Keratinocyte (primary cell): ENCODE results near the gene LRRC27. TPM values are rescaled to one million over a fixed set of nuclear protein-coding genes. Genes with fewer than 3 reads are reported as not detected.

ENCODE experiments used
- DNase-seq: peaks from one replicate; pipeline ENCODE4 v3.0.0-alpha.2; 2011; ENCODE audit warnings: low read depth, missing footprints, low spot score
- FAIRE-seq: peaks from 2 replicates; lab custom pipeline; 2011; peaks lifted over from hg19 to GRCh38; lab: Jason Lieb, UNC
- H2AFZ ChIP-seq: 2 replicates; pipeline ENCODE4 v1.6.0; 2012; ENCODE audit warnings: low read length, control low read depth, inconsistent platforms; ENCODE audit not compliant: control insufficient read depth
- H3K27ac ChIP-seq: 2 replicates; pipeline ENCODE4 v1.5.1; 2011; ENCODE audit warnings: low read length; ENCODE audit not compliant: control insufficient read depth, insufficient read depth
- H3K27me3 ChIP-seq: 3 replicates; pipeline ENCODE4 v1.6.0; 2011; ENCODE audit warnings: low read length; ENCODE audit not compliant: control insufficient read depth, insufficient read depth; ENCODE audit errors: extremely low read depth
- H3K36me3 ChIP-seq, 2 experiments: 2 replicates in 1 of 2; 3 replicates in 1 of 2; pipeline ENCODE4 v1.5.1; 2011; ENCODE audit warnings: low read length in 2 of 2, mild to moderate bottlenecking in 1 of 2; ENCODE audit not compliant: control insufficient read depth in 2 of 2, insufficient read depth in 2 of 2; ENCODE audit errors: extremely low read depth in 1 of 2
- H3K4me1 ChIP-seq: 3 replicates; pipeline ENCODE4 v1.5.1; 2011; ENCODE audit warnings: low read length; ENCODE audit not compliant: control insufficient read depth, insufficient read depth; ENCODE audit errors: extremely low read depth
- H3K4me2 ChIP-seq: 3 replicates; pipeline ENCODE4 v1.6.0; 2011; ENCODE audit warnings: low read depth, low read length; ENCODE audit not compliant: control insufficient read depth, insufficient read depth; ENCODE audit errors: extremely low read depth
- H3K4me3 ChIP-seq, 3 experiments: fragments of 200-600 bp in 1 of 3; sonication (generic) in 1 of 3; 2 replicates in 2 of 3; 3 replicates in 1 of 3; pipeline ENCODE4 v1.5.1; 2011 to 2016; ENCODE audit warnings: low read length in 3 of 3, mild to moderate bottlenecking in 3 of 3, control low read depth in 2 of 3, inconsistent platforms in 1 of 3, low read depth in 1 of 3, mixed read lengths in 1 of 3, mixed run types in 1 of 3, moderate library complexity in 1 of 3; ENCODE audit not compliant: control insufficient read depth in 2 of 3, insufficient read depth in 2 of 3; ENCODE audit errors: extremely low read depth in 1 of 3
- H3K79me2 ChIP-seq: 2 replicates; pipeline ENCODE4 v1.6.0; 2012; ENCODE audit warnings: low read length; ENCODE audit not compliant: control insufficient read depth, insufficient read depth
- H3K9ac ChIP-seq: 3 replicates; pipeline ENCODE4 v1.6.0; 2011; ENCODE audit warnings: low read length; ENCODE audit not compliant: control insufficient read depth, insufficient read depth; ENCODE audit errors: extremely low read depth
- H3K9me1 ChIP-seq: 3 replicates; pipeline ENCODE4 v1.6.0; 2011; ENCODE audit warnings: low read length; ENCODE audit not compliant: control insufficient read depth, insufficient read depth; ENCODE audit errors: extremely low read depth
- H3K9me3 ChIP-seq: 2 replicates; pipeline ENCODE4 v1.5.1; 2012; ENCODE audit warnings: low read depth, low read length; ENCODE audit not compliant: control insufficient read depth
- H4K20me1 ChIP-seq: 3 replicates; pipeline ENCODE4 v1.6.0; 2011; ENCODE audit warnings: low read length; ENCODE audit not compliant: control insufficient read depth, insufficient read depth; ENCODE audit errors: extremely low read depth
- CTCF ChIP-seq, 3 experiments: IDR thresholded peaks in 1 of 3; conservative IDR thresholded peaks in 1 of 3; optimal IDR thresholded peaks in 1 of 3; 2 replicates in 2 of 3; 3 replicates in 1 of 3; pipeline versions ENCODE3 to v1.5.1; 2011; ENCODE audit warnings: low read length in 3 of 3, mild to moderate bottlenecking in 3 of 3, moderate library complexity in 2 of 3, control low read depth in 1 of 3, inconsistent platforms in 1 of 3; ENCODE audit not compliant: insufficient read depth in 2 of 3; ENCODE audit errors: extremely low read depth in 1 of 3
- EZH2 ChIP-seq: IDR thresholded peaks from one replicate; pipeline ENCODE4 v1.6.1; 2012; ENCODE audit warnings: inconsistent platforms, mild to moderate bottlenecking, low read length, moderate library complexity
- dilution Hi-C: fragments of 300-500 bp; cut with MboI; formaldehyde crosslinking; loops from one replicate; pipeline ENCODE4 v1.7.0; 2020; ENCODE audit warnings: low sequenced_read_pairs; ENCODE audit not compliant: extremely low pct_ligation_motif_present
- polyA plus RNA-seq, 5 experiments: library from polyadenylated mRNA; depleted of rRNA in 3 of 5; stranded (reverse) in 3 of 5; stranded (forward) in 1 of 5; unstranded in 1 of 5; fragments of >200 nt; gene quantifications; 1 replicate in 1 of 5; 2 replicates in 3 of 5; 3 replicates in 1 of 5; pipeline versions ENCODE4 v1.2.1 to v1.2.3, GENCODE V29; 2011 to 2012; ENCODE audit warnings: missing spikeins in 2 of 5, low read depth in 1 of 5, low replicate concordance in 1 of 5

LRRC27 gene
- polyA plus RNA-seq, 1 donor (not counting 4 experiments of a cell fraction or from before 2014, with no cell fraction given), result 3.0 TPM

GRCh38 chr10:132338876-132339275 is 6.9 kb downstream of the LRRC27 start:
- no peak overlapping the region for H3K4me3 ChIP-seq
- no peaks in the 10 kb centered on the region for H3K79me2 ChIP-seq
- dilution Hi-C loops, result no loop called here
- no peaks in the 10 kb centered on the region for H3K9me1 ChIP-seq
- H3K9me3 ChIP-seq, result no peaks in the 10 kb centered on the region
- H3K4me2 ChIP-seq, result no peak overlapping the region
- no peaks in the 10 kb centered on the region for H3K4me1 ChIP-seq
- no peaks in the 10 kb centered on the region for H4K20me1 ChIP-seq
- TF ChIP-seq EZH2 (no peak), CTCF (optimal IDR thresholded peaks at IDR 0.05 in 1 of 3, IDR thresholded peaks at IDR 0.05 in 1 of 3, conservative IDR thresholded peaks at IDR 0.05 in 1 of 3; ENCODE audit: extremely low read depth in 1 of 3, insufficient read depth in 2 of 3, low read length in 3 of 3) (no peak)
- H3K9ac ChIP-seq, result no peak overlapping the region
- DNase-seq, result no peak
- no peak overlapping the region for H3K27ac ChIP-seq
- no peaks in the 10 kb centered on the region for H3K36me3 ChIP-seq
- H3K27me3 ChIP-seq, result no peaks in the 10 kb centered on the region
- no peak for FAIRE-seq
- H2AFZ ChIP-seq, result no peak overlapping the region

- Histone ChIP-seq H3K79me2 (no peaks in the 10 kb centered on the region), H2AFZ (no peak overlapping the region), H3K36me3 (no peaks in the 10 kb centered on the region), H3K4me2 (no peak overlapping the region), H3K9me1 (no peaks in the 10 kb centered on the region), H3K4me1 (no peaks in the 10 kb centered on the region), H3K9ac (no peak overlapping the region), H3K4me3 (no peak overlapping the region), H3K9me3 (no peaks in the 10 kb centered on the region), H3K27ac (no peak overlapping the region), H3K27me3 (no peaks in the 10 kb centered on the region), H4K20me1 (no peaks in the 10 kb centered on the region)
- no peak for TF ChIP-seq EZH2
- no peak for TF ChIP-seq CTCF (optimal IDR thresholded peaks at IDR 0.05 in 1 of 3, IDR thresholded peaks at IDR 0.05 in 1 of 3, conservative IDR thresholded peaks at IDR 0.05 in 1 of 3; ENCODE audit: extremely low read depth in 1 of 3, insufficient read depth in 2 of 3, low read length in 3 of 3)
- FAIRE-seq (no peak), DNase-seq (no peak)
- dilution Hi-C loops, result no loop called here
Measured at GRCh38 chr10:132339276-132339675, 7.3 kb downstream of the LRRC27 start.
